Tibial nerve (tissue), 4 donors: Measurements from ENCODE around the gene MAML3. TPM values are rescaled to one million over a fixed set of nuclear protein-coding genes. Genes with fewer than 3 reads are reported as not detected.

ENCODE experiments used
- DNase-seq, 2 donors: peaks; one replicate each; pipeline ENCODE4 v3.0.0-alpha.2; 2019; ENCODE audit warnings: low spot score in 2 of 2
- H3K27ac ChIP-seq, 4 donors: fragments of 200-600 bp; sonication (generic) in 3 of 4; one replicate each; pipeline ENCODE4 v1.5.1; 2017 to 2019; ENCODE audit warnings: mild to moderate bottlenecking in 1 of 4
- H3K27me3 ChIP-seq, 2 donors: fragments of 200-600 bp; sonication (generic) in 1 of 2; one replicate each; pipeline versions ENCODE4 v1.5.1 to v1.6.0; 2017 to 2019
- H3K36me3 ChIP-seq, 3 donors: fragments of 200-600 bp; sonication (generic); one replicate each; pipeline ENCODE4 v1.5.1; 2018 to 2019
- H3K4me1 ChIP-seq, 4 donors: fragments of 200-600 bp; sonication (generic) in 3 of 4; one replicate each; pipeline ENCODE4 v1.5.1; 2017 to 2019
- H3K4me3 ChIP-seq, 4 donors: fragments of 200-600 bp; sonication (generic) in 3 of 4; one replicate each; pipeline ENCODE4 v1.5.1; 2017 to 2019; ENCODE audit warnings: mild to moderate bottlenecking in 1 of 4, moderate library complexity in 1 of 4
- H3K9me3 ChIP-seq, 4 donors: fragments of 200-600 bp; sonication (generic) in 3 of 4; one replicate each; pipeline ENCODE4 v1.5.1; 2017 to 2019
- CTCF ChIP-seq, 5 experiments: fragments of 200-600 bp in 3 of 5; fragments of 450-650 bp in 2 of 5; sonication (generic) in 3 of 5; IDR thresholded peaks; one replicate each; pipeline ENCODE4 v1.5.1; 2016 to 2019; ENCODE audit warnings: antibody characterized with exemption in 5 of 5, mild to moderate bottlenecking in 3 of 5, moderate library complexity in 2 of 5
- EP300 ChIP-seq, 2 donors: sonication (generic); formaldehyde crosslinking; IDR thresholded peaks; one replicate each; pipeline ENCODE4 v1.6.1; 2017; ENCODE audit warnings: antibody characterized with exemption in 2 of 2, mild to moderate bottlenecking in 1 of 2
- POLR2A ChIP-seq, 2 donors: fragments of 450-650 bp; IDR thresholded peaks; one replicate each; pipeline ENCODE4 v1.6.1; 2017; ENCODE audit warnings: antibody characterized with exemption in 2 of 2, mild to moderate bottlenecking in 2 of 2, moderate library complexity in 2 of 2
- WGBS, 2 donors: methylation state at CpG; one replicate each; pipeline ENCODE4 v1.1.5; 2018; 5-methylcytosine and 5-hydroxymethylcytosine counted together
- total RNA-seq, 4 donors: library from RNA; depleted of rRNA; stranded (reverse); fragments of >200 nt; gene quantifications; one replicate each; pipeline ENCODE4 v1.1.0, GENCODE V29; 2016

MAML3 gene
- total RNA-seq, 4 donors from 2014 or later = 8.6 to 10.5 (median 9.4) TPM

- WGBS, 2 donors = 84 to 85% methylated on average over 4 of the region's 4 CpGs
- TF ChIP-seq EP300 (IDR thresholded peaks at IDR 0.05) (no peak), CTCF (IDR thresholded peaks at IDR 0.05) (no peak), POLR2A (IDR thresholded peaks at IDR 0.05) (no peak)
- no peak for DNase-seq
- Histone ChIP-seq H3K9me3 (no peaks in the 10 kb centered on the region), H3K4me1 (peaks cover 0 to 62% (median 21%) of the 10 kb centered on the region in 4 donors), H3K27ac (peak overlapping the region in 2 of 4 donors; percentile 71 to 85), H3K4me3 (no peak overlapping the region), H3K36me3 (no peaks in the 10 kb centered on the region), H3K27me3 (no peaks in the 10 kb centered on the region)
These were observed 187.6 kb downstream of the MAML3 start for GRCh38 chr4:139966383-139966782.

DNA sequence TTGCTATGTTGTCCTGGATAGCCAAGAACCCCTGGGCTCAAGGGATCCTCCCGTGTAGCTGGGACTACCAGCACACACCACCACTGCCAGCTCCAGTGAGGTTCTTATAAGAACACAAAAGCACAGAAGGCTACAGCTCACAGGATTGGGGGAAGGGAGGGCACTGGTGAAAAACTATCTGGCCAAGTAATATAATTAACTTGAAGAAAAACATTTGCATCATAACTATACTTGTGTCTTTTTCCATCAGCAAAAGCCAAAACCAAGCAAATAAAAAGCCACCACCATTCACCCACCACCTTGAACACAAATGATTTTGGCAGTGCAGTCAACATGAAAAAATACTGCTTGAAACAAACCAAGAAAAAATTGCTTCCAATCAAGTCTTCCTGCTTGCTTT lies 188.2 kb downstream of the MAML3 start:
- H3K4me1 ChIP-seq = peaks cover 0 to 63% (median 21%) of the 10 kb centered on the region in 4 donors
- no peak for TF ChIP-seq POLR2A (IDR thresholded peaks at IDR 0.05)
- TF ChIP-seq EP300 (IDR thresholded peaks at IDR 0.05) = no peak
- TF ChIP-seq CTCF (IDR thresholded peaks at IDR 0.05) = no peak
- no peak for DNase-seq
- no peak overlapping the region for H3K4me3 ChIP-seq
- WGBS, 2 donors = 27 to 49% methylated on average over 1 of the region's 1 CpG
- peak overlapping the region in 2 of 4 donors; percentile 4 to 85 for H3K27ac ChIP-seq
- no peaks in the 10 kb centered on the region for H3K36me3 ChIP-seq
- H3K27me3 ChIP-seq = no peaks in the 10 kb centered on the region
- no peaks in the 10 kb centered on the region for H3K9me3 ChIP-seq

GRCh38 chr4:139963708-139964107 lies 190.3 kb downstream of the MAML3 start:
- no peaks in the 10 kb centered on the region for H3K9me3 ChIP-seq
- no peak for DNase-seq
- no peaks in the 10 kb centered on the region for H3K36me3 ChIP-seq
- H3K4me3 ChIP-seq = no peak overlapping the region
- whole genome bisulfite sequencing, 2 donors = 95 to 98% methylated on average over 1 of the region's 1 CpG
- no peak overlapping the region for H3K27ac ChIP-seq
- TF ChIP-seq POLR2A (IDR thresholded peaks at IDR 0.05) (no peak), CTCF (IDR thresholded peaks at IDR 0.05) (no peak), EP300 (IDR thresholded peaks at IDR 0.05) (no peak)
- H3K4me1 ChIP-seq = peaks cover 0 to 60% (median 21%) of the 10 kb centered on the region in 4 donors
- H3K27me3 ChIP-seq = no peaks in the 10 kb centered on the region

- H3K27ac ChIP-seq = peak overlapping the region in 1 of 4 donors; percentile 5
These were observed 191.8 kb downstream of the MAML3 start for GRCh38 chr4:139962130-139962684.

More at GRCh38 chr4:139962130-139962684, 191.8 kb downstream of the MAML3 start:
- no peak for DNase-seq
- Histone ChIP-seq H3K27me3 (no peaks in the 10 kb centered on the region), H3K4me1 (peaks cover 0 to 63% (median 17%) of the 10 kb centered on the region in 4 donors), H3K4me3 (no peak overlapping the region), H3K9me3 (no peaks in the 10 kb centered on the region), H3K36me3 (no peaks in the 10 kb centered on the region)
- WGBS, 2 donors = 74 to 79% methylated on average over 2 of the region's 2 CpGs
- TF ChIP-seq CTCF (IDR thresholded peaks at IDR 0.05) = no peak
- TF ChIP-seq EP300 (IDR thresholded peaks at IDR 0.05) = no peak
- TF ChIP-seq POLR2A (IDR thresholded peaks at IDR 0.05) = no peak
